ENCODE measurements around the gene SCAI.

DNA sequence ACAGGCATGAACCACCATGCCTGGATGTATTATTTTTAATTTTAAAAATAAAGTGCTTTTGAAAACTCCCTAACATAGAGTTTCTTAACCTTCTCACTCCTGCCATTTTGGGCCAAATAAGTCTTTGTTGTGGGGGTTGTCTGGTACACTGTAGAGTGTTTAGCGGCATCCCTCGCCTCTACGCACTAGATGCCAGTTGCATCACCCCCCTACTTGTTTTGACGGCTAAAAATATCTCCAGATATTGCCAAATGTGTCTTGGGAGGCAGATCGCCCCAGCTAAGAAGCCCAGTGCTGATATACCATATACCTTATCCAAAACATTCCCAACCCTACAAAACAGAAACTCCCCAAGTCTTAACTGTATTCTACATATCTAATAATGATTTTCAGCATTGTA lies 54.6 kb downstream of the SCAI start:
- TF ChIP-seq CTCF (IDR thresholded peaks at IDR 0.05) (no peak), POLR2A (IDR thresholded peaks at IDR 0.05) (no peak), EP300 (IDR thresholded peaks at IDR 0.05) (no peak)

All from ovary (tissue), 3 donors.